H9 (cell line): ENCODE results near the gene GRM3. TPM values are rescaled to one million over a fixed set of nuclear protein-coding genes. Genes with fewer than 3 reads are reported as not detected.
A peak's percentile ranks its signal among the peaks of the same experiment; 100 is the strongest.

Source experiments
- DNase-seq: peaks from one replicate; pipeline ENCODE4 v3.0.0-alpha.2; 2017
- H2AFZ ChIP-seq: one replicate; pipeline ENCODE4 v1.6.1; 2013; ENCODE audit warnings: mild to moderate bottlenecking, low read length, control low read depth, moderate library complexity
- H2AK5ac ChIP-seq: 2 replicates; pipeline ENCODE4 v1.6.1; 2013; ENCODE audit warnings: low read length, control low read depth, mixed read lengths; ENCODE audit not compliant: insufficient read length
- H2BK120ac ChIP-seq: one replicate; pipeline ENCODE4 v1.6.1; 2013; ENCODE audit warnings: low read depth, mild to moderate bottlenecking, low read length, control low read depth, inconsistent platforms; ENCODE audit not compliant: poor library complexity, severe bottlenecking
- H2BK12ac ChIP-seq: 2 replicates; pipeline ENCODE4 v1.6.1; 2013; ENCODE audit warnings: low read length, control low read depth, mixed read lengths, low read depth; ENCODE audit not compliant: insufficient read length
- H2BK15ac ChIP-seq: 2 replicates; pipeline ENCODE4 v1.6.1; 2013; ENCODE audit warnings: low read depth, low read length, control low read depth
- H2BK20ac ChIP-seq: one replicate; pipeline ENCODE4 v1.6.1; 2013; ENCODE audit warnings: low read depth, mild to moderate bottlenecking, low read length, control low read depth, inconsistent platforms; ENCODE audit not compliant: poor library complexity, severe bottlenecking
- H2BK5ac ChIP-seq: 2 replicates; pipeline ENCODE4 v1.6.1; 2013; ENCODE audit warnings: low read length, control low read depth, mixed read lengths; ENCODE audit not compliant: insufficient read length
- H3K14ac ChIP-seq: 2 replicates; pipeline ENCODE4 v1.6.1; 2013; ENCODE audit warnings: low read length, control low read depth; ENCODE audit not compliant: insufficient read depth
- H3K18ac ChIP-seq: 2 replicates; pipeline ENCODE4 v1.6.1; 2013; ENCODE audit warnings: low read depth, mild to moderate bottlenecking, mixed read lengths, low read length, control low read depth; ENCODE audit not compliant: insufficient read length
- H3K23ac ChIP-seq: 2 replicates; pipeline ENCODE4 v1.6.1; 2013; ENCODE audit warnings: low read length, control low read depth, mixed read lengths, low read depth; ENCODE audit not compliant: insufficient read length
- H3K23me2 ChIP-seq: 2 replicates; pipeline ENCODE4 v1.6.1; 2013; ENCODE audit warnings: low read depth, mild to moderate bottlenecking, mixed read lengths, low read length, control low read depth; ENCODE audit not compliant: insufficient read length, poor library complexity, severe bottlenecking
- H3K27ac ChIP-seq: 2 replicates; pipeline ENCODE4 v1.5.1; 2013; ENCODE audit warnings: low read length, control low read depth, mixed read lengths, low read depth; ENCODE audit not compliant: insufficient read length
- H3K27me3 ChIP-seq: 2 replicates; pipeline ENCODE4 v1.6.1; 2013; ENCODE audit warnings: low read length, control low read depth, inconsistent platforms; ENCODE audit not compliant: insufficient read depth
- H3K4ac ChIP-seq: 2 replicates; pipeline ENCODE4 v1.6.1; 2013; ENCODE audit warnings: low read depth, mild to moderate bottlenecking, control low read depth, inconsistent platforms, low read length, moderate library complexity
- H3K4me1 ChIP-seq: 2 replicates; pipeline ENCODE4 v1.6.1; 2013; ENCODE audit warnings: low read length, control low read depth, inconsistent platforms; ENCODE audit not compliant: insufficient read depth
- H3K4me2 ChIP-seq: 2 replicates; pipeline ENCODE4 v1.6.1; 2013; ENCODE audit warnings: low read length, control low read depth, mixed read lengths; ENCODE audit not compliant: insufficient read length, insufficient read depth
- H3K56ac ChIP-seq: 2 replicates; pipeline ENCODE4 v1.6.1; 2013; ENCODE audit warnings: low read depth, mild to moderate bottlenecking, mixed read lengths, low read length, control low read depth; ENCODE audit not compliant: insufficient read length
- H3K79me1 ChIP-seq: 2 replicates; pipeline ENCODE4 v1.6.1; 2013; ENCODE audit warnings: low read depth, mild to moderate bottlenecking, moderate library complexity, low read length, control low read depth, inconsistent platforms; ENCODE audit not compliant: insufficient read depth, poor library complexity, severe bottlenecking
- H3K79me2 ChIP-seq: 2 replicates; pipeline ENCODE4 v1.6.1; 2013; ENCODE audit warnings: low read length, control low read depth, inconsistent platforms; ENCODE audit not compliant: insufficient read depth
- H3K9ac ChIP-seq: 2 replicates; pipeline ENCODE4 v1.6.1; 2013; ENCODE audit warnings: low read length, control low read depth, mixed read lengths; ENCODE audit not compliant: insufficient read length; ENCODE audit errors: extremely low read depth
- H3K9me3 ChIP-seq: one replicate; pipeline ENCODE4 v1.6.1; 2013; ENCODE audit warnings: low read depth, low read length, inconsistent platforms; ENCODE audit not compliant: control insufficient read depth
- H3T11ph ChIP-seq: one replicate; pipeline ENCODE4 v1.6.1; 2013; ENCODE audit warnings: mild to moderate bottlenecking, low read length, control low read depth, inconsistent platforms
- H4K20me1 ChIP-seq: one replicate; pipeline ENCODE4 v1.6.1; 2013; ENCODE audit not compliant: control insufficient read depth, insufficient read length, insufficient read depth
- H4K5ac ChIP-seq: 2 replicates; pipeline ENCODE4 v1.6.1; 2013; ENCODE audit warnings: low read depth, mild to moderate bottlenecking, mixed read lengths, low read length, control low read depth; ENCODE audit not compliant: insufficient read length
- H4K8ac ChIP-seq: replicated peaks from 2 replicates; pipeline ENCODE4 v1.6.1; 2013; ENCODE audit warnings: low read length, control low read depth, mixed read lengths, low read depth; ENCODE audit not compliant: insufficient read length
- H4K91ac ChIP-seq: 2 replicates; pipeline ENCODE4 v1.6.1; 2013; ENCODE audit warnings: low read depth, mild to moderate bottlenecking, moderate library complexity, mixed read lengths, low read length, control low read depth; ENCODE audit not compliant: insufficient read length
- H3K27ac Mint-ChIP-seq, 3 experiments: 2 replicates in 2 of 3; 3 replicates in 1 of 3; pipeline ENCODE4 v1.8.0; 2020 to 2021; ENCODE audit warnings: mixed read lengths in 3 of 3, mild to moderate bottlenecking in 1 of 3, moderate library complexity in 1 of 3
- H3K27me3 Mint-ChIP-seq: 2 replicates; pipeline ENCODE4 v1.8.0; 2021; ENCODE audit warnings: low read depth, mild to moderate bottlenecking, moderate library complexity, mixed read lengths
- H3K36me3 Mint-ChIP-seq, 3 experiments: 2 replicates in 2 of 3; 3 replicates in 1 of 3; pipeline ENCODE4 v1.8.0; 2020 to 2021; ENCODE audit warnings: low read depth in 3 of 3, mixed read lengths in 3 of 3; ENCODE audit not compliant: insufficient read depth in 1 of 3
- H3K4me1 Mint-ChIP-seq, 2 experiments: 2 replicates each; pipeline ENCODE4 v1.8.0; 2020; ENCODE audit warnings: mixed read lengths in 2 of 2
- H3K4me3 Mint-ChIP-seq, 2 experiments: 2 replicates in 1 of 2; 3 replicates in 1 of 2; pipeline ENCODE4 v1.8.0; 2020 to 2021; ENCODE audit warnings: mild to moderate bottlenecking in 2 of 2, mixed read lengths in 2 of 2, moderate library complexity in 1 of 2
- H3K9me3 Mint-ChIP-seq, 2 experiments: 2 replicates in 1 of 2; 3 replicates in 1 of 2; pipeline ENCODE4 v1.8.0; 2020; ENCODE audit warnings: mild to moderate bottlenecking in 2 of 2, mixed read lengths in 2 of 2, moderate library complexity in 1 of 2
- CTCF ChIP-seq: fragments of 200-600 bp; sonication (generic); conservative IDR thresholded peaks from 3 replicates; pipeline ENCODE4 v1.8.0; 2021; ENCODE audit warnings: antibody characterized with exemption, mild to moderate bottlenecking
- WGBS: extraction: QIAGEN DNeasy Blood & Tissue Kit; methylation state at CpG from one replicate; pipeline ENCODE4 v1.1.7; 2013; ENCODE audit warnings: missing lambda C conversion rate, low lambda C conversion rate, mixed read lengths; ENCODE audit not compliant: insufficient read length; ENCODE audit errors: extremely low coverage; 5-methylcytosine and 5-hydroxymethylcytosine counted together
- total RNA-seq: library from RNA; stranded (reverse); gene quantifications from 2 replicates; pipeline ENCODE4 v1.2.1, GENCODE V29; 2021

Gene GRM3
- total RNA-seq, 1 experiment from 2014 or later, result 0.15 TPM

GRCh38 chr7:86762129-86762528, 118.4 kb downstream of the GRM3 start:
- no peak overlapping the region for H2AK5ac ChIP-seq
- no peak overlapping the region for H3T11ph ChIP-seq
- TF ChIP-seq CTCF, result no peak
- no peak overlapping the region for H3K9ac ChIP-seq
- H3K9me3 ChIP-seq, result no peaks in the 10 kb centered on the region
- peaks cover 21% of the 10 kb centered on the region; the same call in 1 of the 2 replicates for H3K4me1 ChIP-seq
- no peak overlapping the region for H4K8ac ChIP-seq
- no peaks in the 10 kb centered on the region for H3K23me2 ChIP-seq
- Mint-ChIP-seq H3K4me3 (no peak overlapping the region), H3K9me3 (no peaks in the 10 kb centered on the region), H3K36me3 (peaks cover 0 to 3% (median 0%) of the 10 kb centered on the region in 3 experiments; a peak in 2 of 7 replicates), H3K27ac (peak overlapping the region; percentile 40 to 96 (median 45); a peak in 5 of 7 replicates), H3K4me1 (peaks cover 43 to 49% of the 10 kb centered on the region in 2 experiments), H3K27me3 (no peaks in the 10 kb centered on the region)
- no peak overlapping the region for H3K18ac ChIP-seq
- H2BK20ac ChIP-seq, result no peak overlapping the region
- H3K4me2 ChIP-seq, result no peak overlapping the region
- H4K20me1 ChIP-seq, result no peaks in the 10 kb centered on the region
- H3K27me3 ChIP-seq, result no peaks in the 10 kb centered on the region
- DNase-seq, result no peak
- no peaks in the 10 kb centered on the region for H3K79me1 ChIP-seq
- H3K56ac ChIP-seq, result no peak overlapping the region
- no peak overlapping the region for H3K4ac ChIP-seq
- WGBS, result no CpG with 5 or more reads among the region's 2 CpGs
- no peak overlapping the region for H3K27ac ChIP-seq
- H2AFZ ChIP-seq, result no peak overlapping the region
- H3K14ac ChIP-seq, result no peak overlapping the region
- H4K5ac ChIP-seq, result no peak overlapping the region
- no peak overlapping the region for H4K91ac ChIP-seq
- no peak overlapping the region for H2BK15ac ChIP-seq
- no peak overlapping the region for H2BK5ac ChIP-seq
- H2BK120ac ChIP-seq, result no peak overlapping the region
- H3K79me2 ChIP-seq, result no peaks in the 10 kb centered on the region
- no peak overlapping the region for H3K23ac ChIP-seq
- H2BK12ac ChIP-seq, result no peak overlapping the region
